ENCODE data around the gene CHIA. TPM values are rescaled to one million over a fixed set of nuclear protein-coding genes. Genes with fewer than 3 reads are reported as not detected.

Gene CHIA
- total RNA-seq, 1 donor from 2014 or later, result 5.3 TPM

GRCh38 chr1:111366256-111366655 is 75.6 kb downstream of the CHIA start:
- no peak for DNase-seq (ENCODE audit: low spot score)

- DNase-seq (ENCODE audit: low spot score), result no peak
Measured at GRCh38 chr1:111369177-111369576, 78.5 kb downstream of the CHIA start.

GRCh38 chr1:111369645-111370044 is 79.0 kb downstream of the CHIA start:
- no peak for DNase-seq (ENCODE audit: low spot score)

Other genes with a start within 250 kb of the CHIA start
- gene DRAM2, start 150.8 kb upstream of the CHIA start, total RNA-seq (ENCODE audit: insufficient read depth, low replicate concordance), result 19.0 TPM
- gene CEPT1, start 150.6 kb upstream of the CHIA start, total RNA-seq (ENCODE audit: insufficient read depth, low replicate concordance), result 58.3 TPM
- gene DENND2D, start 90.2 kb upstream of the CHIA start, total RNA-seq (ENCODE audit: insufficient read depth, low replicate concordance), result 13.2 TPM
- 0.72 TPM for gene CHI3L2, start 63.1 kb upstream of the CHIA start, total RNA-seq (ENCODE audit: insufficient read depth, low replicate concordance)
- 1.2 TPM for gene OVGP1, start 136.9 kb downstream of the CHIA start, total RNA-seq (ENCODE audit: insufficient read depth, low replicate concordance)
- 16.1 TPM for gene WDR77, start 158.4 kb downstream of the CHIA start, total RNA-seq (ENCODE audit: insufficient read depth, low replicate concordance)
- 169 TPM for gene ATP5PB, start 158.6 kb downstream of the CHIA start, total RNA-seq (ENCODE audit: insufficient read depth, low replicate concordance)
- 0.96 TPM for gene C1orf162, start 183.1 kb downstream of the CHIA start, total RNA-seq (ENCODE audit: insufficient read depth, low replicate concordance)
- gene ADORA3, start 212.8 kb downstream of the CHIA start, total RNA-seq (ENCODE audit: insufficient read depth, low replicate concordance), result 8.9 TPM
- 24.3 TPM for gene TMIGD3, start 212.8 kb downstream of the CHIA start, total RNA-seq (ENCODE audit: insufficient read depth, low replicate concordance)